Gastrocnemius medialis (tissue), 4 donors: ENCODE data around the gene DHRS12. TPM values are rescaled to one million over a fixed set of nuclear protein-coding genes. Genes with fewer than 3 reads are reported as not detected.
A peak's percentile ranks its signal among the peaks of the same experiment; 100 is the strongest.

Experiments used
- ATAC-seq, 2 donors: fragments of 150-250 bp; one replicate each; pipeline ENCODE4 v1.9.1; 2016
- DNase-seq, 2 donors: peaks; one replicate each; pipeline ENCODE4 v3.0.0-alpha.2; 2019
- H3K27ac ChIP-seq, 4 donors: fragments of 200-600 bp; sonication (generic); 1 replicate in 1 of 4; 2 replicates in 3 of 4; pipeline ENCODE4 v1.5.1; 2016 to 2018; ENCODE audit warnings: mild to moderate bottlenecking in 2 of 4, moderate library complexity in 1 of 4
- H3K27me3 ChIP-seq, 3 donors: fragments of 200-600 bp; sonication (generic) in 2 of 3; 1 replicate in 1 of 3; 2 replicates in 2 of 3; pipeline versions ENCODE4 v1.5.1 to v1.6.0; 2016 to 2019; ENCODE audit warnings: mild to moderate bottlenecking in 1 of 3, moderate library complexity in 1 of 3
- H3K36me3 ChIP-seq, 2 donors: fragments of 200-600 bp; sonication (generic) in 1 of 2; one replicate each; pipeline ENCODE4 v1.5.1; 2017 to 2018
- H3K4me1 ChIP-seq, 2 donors: fragments of 200-600 bp; sonication (generic) in 1 of 2; one replicate each; pipeline ENCODE4 v1.5.1; 2016 to 2017; ENCODE audit warnings: mild to moderate bottlenecking in 2 of 2
- H3K4me3 ChIP-seq, 4 donors: fragments of 200-600 bp; sonication (generic) in 3 of 4; 1 replicate in 1 of 4; 2 replicates in 3 of 4; pipeline ENCODE4 v1.5.1; 2016 to 2019; ENCODE audit warnings: mild to moderate bottlenecking in 2 of 4
- H3K9me3 ChIP-seq, 3 donors: fragments of 200-600 bp; sonication (generic) in 2 of 3; 1 replicate in 1 of 3; 2 replicates in 2 of 3; pipeline ENCODE4 v1.5.1; 2016 to 2019
- POLR2A ChIP-seq, 2 donors: fragments of 450-650 bp; IDR thresholded peaks; one replicate each; pipeline ENCODE4 v1.6.1; 2017; ENCODE audit warnings: antibody characterized with exemption in 2 of 2, mild to moderate bottlenecking in 2 of 2, moderate library complexity in 2 of 2
- in situ Hi-C, 4 donors: fragments of 200-750 bp; cut with MboI; loops; one replicate each; pipeline versions ENCODE4 v1.15.0 to v1.8.0; 2017; ENCODE audit warnings: low sequenced_read_pairs in 4 of 4
- intact Hi-C: fragments of 100-400 bp; cut with DNase I; formaldehyde crosslinking; loops from one replicate; pipeline ENCODE4 v1.15.1; 2023; ENCODE audit warnings: low total_unique reads
- total RNA-seq, 4 donors: library from RNA; depleted of rRNA; stranded (reverse); fragments of >200 nt; gene quantifications; one replicate each; pipeline versions ENCODE4 v1.1.0 to v1.2.3, GENCODE V29; 2016
- TF ChIP-seq, protein P1 (sequence below), 5 experiments: fragments of 450-650 bp in 3 of 5; fragments of 200-600 bp in 2 of 5; sonication (generic) in 2 of 5; IDR thresholded peaks in 4 of 5; conservative IDR thresholded peaks in 1 of 5; 1 replicate in 4 of 5; 2 replicates in 1 of 5; pipeline ENCODE4 v1.5.1; 2016 to 2019; ENCODE audit warnings: antibody characterized with exemption in 5 of 5, mild to moderate bottlenecking in 3 of 5, moderate library complexity in 3 of 5

Gene DHRS12
- total RNA-seq, 4 donors from 2014 or later: 1.8 to 6.0 (median 4.7) TPM

- Histone ChIP-seq H3K27ac (peak overlapping the region; percentile 89 to 100 (median 96)), H3K9me3 (no peaks in the 10 kb centered on the region), H3K4me1 (peaks cover 36 to 46% of the 10 kb centered on the region in 2 donors), H3K4me3 (peak overlapping the region in 1 of 4 donors; percentile 74), H3K36me3 (no peaks in the 10 kb centered on the region), H3K27me3 (no peaks in the 10 kb centered on the region)
- no peak for DNase-seq
- in situ Hi-C loops (loop anchor here in 3 of 4 donors (10.0 to 25.0 kb wide), 7 partner anchors 207 to 632 kb away; partner anchors contain the start of genes WDFY2 (in 3 of the 3), ALG11 (in 1 of the 3), ATP7B (in 1 of the 3) and NEK5 (in 1 of the 3)), intact Hi-C loops (loop anchor here (10.0 kb wide), 3 partner anchors 389 to 649 kb away; partner anchors contain the start of genes CKAP2, FAM124A and VPS36)
- ATAC-seq: no peak
- no peak for TF ChIP-seq POLR2A (IDR thresholded peaks at IDR 0.05)
- TF ChIP-seq, protein P1, sequence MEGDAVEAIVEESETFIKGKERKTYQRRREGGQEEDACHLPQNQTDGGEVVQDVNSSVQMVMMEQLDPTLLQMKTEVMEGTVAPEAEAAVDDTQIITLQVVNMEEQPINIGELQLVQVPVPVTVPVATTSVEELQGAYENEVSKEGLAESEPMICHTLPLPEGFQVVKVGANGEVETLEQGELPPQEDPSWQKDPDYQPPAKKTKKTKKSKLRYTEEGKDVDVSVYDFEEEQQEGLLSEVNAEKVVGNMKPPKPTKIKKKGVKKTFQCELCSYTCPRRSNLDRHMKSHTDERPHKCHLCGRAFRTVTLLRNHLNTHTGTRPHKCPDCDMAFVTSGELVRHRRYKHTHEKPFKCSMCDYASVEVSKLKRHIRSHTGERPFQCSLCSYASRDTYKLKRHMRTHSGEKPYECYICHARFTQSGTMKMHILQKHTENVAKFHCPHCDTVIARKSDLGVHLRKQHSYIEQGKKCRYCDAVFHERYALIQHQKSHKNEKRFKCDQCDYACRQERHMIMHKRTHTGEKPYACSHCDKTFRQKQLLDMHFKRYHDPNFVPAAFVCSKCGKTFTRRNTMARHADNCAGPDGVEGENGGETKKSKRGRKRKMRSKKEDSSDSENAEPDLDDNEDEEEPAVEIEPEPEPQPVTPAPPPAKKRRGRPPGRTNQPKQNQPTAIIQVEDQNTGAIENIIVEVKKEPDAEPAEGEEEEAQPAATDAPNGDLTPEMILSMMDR (IDR thresholded peaks at IDR 0.05 in 4 of 5, conservative IDR thresholded peaks at IDR 0.05 in 1 of 5): no peak
These were observed 1.4 kb upstream of the DHRS12 start for GRCh38 chr13:51805313-51805712.

DNA sequence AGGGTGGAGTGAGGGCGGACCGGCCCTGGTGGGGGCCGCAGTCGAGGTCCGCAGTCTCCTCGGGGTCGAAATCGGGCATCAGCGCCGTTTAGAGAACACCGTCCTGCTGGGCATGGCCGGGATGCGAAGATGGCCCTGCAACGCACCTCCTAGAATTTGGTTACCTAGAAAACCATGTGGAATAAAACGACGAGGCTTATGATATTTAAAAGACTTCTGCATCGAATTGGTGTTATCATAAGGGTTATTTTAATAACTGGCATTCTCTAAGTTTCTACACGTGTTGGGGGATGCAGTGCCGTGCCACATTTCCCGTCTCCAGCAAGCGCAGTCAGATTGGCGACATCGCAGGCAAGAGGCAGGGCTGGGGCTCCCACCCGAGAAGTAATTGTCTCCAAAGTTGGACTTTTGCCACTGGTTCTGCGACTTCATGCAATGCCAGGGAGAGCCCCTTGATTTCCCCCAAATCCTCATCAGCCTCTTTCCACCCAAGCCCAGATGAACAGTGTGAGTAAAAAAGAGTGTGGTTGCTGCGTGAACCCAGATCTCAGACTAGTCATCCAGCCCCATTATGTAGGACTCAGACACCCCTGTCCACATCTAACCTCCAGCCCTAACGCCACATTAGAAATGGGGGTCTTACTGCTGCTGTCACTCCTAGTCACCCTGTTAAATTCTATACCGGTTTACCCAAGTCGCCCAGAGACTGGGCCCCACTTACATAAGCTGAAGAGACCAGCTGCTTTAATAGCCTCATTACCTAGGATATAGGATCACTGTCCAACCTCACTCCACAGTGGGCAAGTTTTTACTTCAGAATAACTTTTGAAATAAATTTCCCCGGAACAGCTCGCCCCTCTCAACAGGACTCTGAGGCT, 571 bp upstream of the DHRS12 start:
- Histone ChIP-seq H3K4me1 (peaks cover 37 to 46% of the 10 kb centered on the region in 2 donors), H3K9me3 (no peaks in the 10 kb centered on the region), H3K27me3 (no peaks in the 10 kb centered on the region), H3K4me3 (peak overlapping the region; percentile 74 to 99 (median 86)), H3K36me3 (no peaks in the 10 kb centered on the region), H3K27ac (peak overlapping the region; percentile 89 to 100 (median 96))
- intact Hi-C loops: loop anchor here (1.0 to 10.0 kb wide), 5 partner anchors 351 to 1677 kb away; partner anchors contain the start of genes CKAP2, FAM124A, INTS6 and VPS36
- in situ Hi-C loops: loop anchor here in 3 of 4 donors (10.0 to 25.0 kb wide), 7 partner anchors 208 to 633 kb away; partner anchors contain the start of genes WDFY2 (in 3 of the 3), ALG11 (in 1 of the 3), ATP7B (in 1 of the 3) and NEK5 (in 1 of the 3)
- no peak for TF ChIP-seq POLR2A (IDR thresholded peaks at IDR 0.05)
- TF ChIP-seq, protein P1 (IDR thresholded peaks at IDR 0.05 in 4 of 5, conservative IDR thresholded peaks at IDR 0.05 in 1 of 5): no peak
- no peak for DNase-seq
- ATAC-seq: peak; percentile 13 to 14

GRCh38 chr13:51802631-51803418, 1.1 kb downstream of the DHRS12 start:
- H3K4me1 ChIP-seq: peaks cover 37 to 46% of the 10 kb centered on the region in 2 donors
- no peak for DNase-seq
- peak overlapping the region; percentile 89 to 100 (median 96) for H3K27ac ChIP-seq
- no peaks in the 10 kb centered on the region for H3K9me3 ChIP-seq
- peak overlapping the region; percentile 74 to 99 (median 86) for H3K4me3 ChIP-seq
- in situ Hi-C loops: loop anchor here in 3 of 4 donors (10.0 to 25.0 kb wide), 7 partner anchors 209 to 634 kb away; partner anchors contain the start of genes WDFY2 (in 3 of the 3), ALG11 (in 1 of the 3), ATP7B (in 1 of the 3) and NEK5 (in 1 of the 3)
- no peak for TF ChIP-seq POLR2A (IDR thresholded peaks at IDR 0.05)
- TF ChIP-seq, protein P1 (IDR thresholded peaks at IDR 0.05 in 4 of 5, conservative IDR thresholded peaks at IDR 0.05 in 1 of 5): no peak
- H3K27me3 ChIP-seq: no peaks in the 10 kb centered on the region
- intact Hi-C loops: loop anchor here (2.0 to 10.0 kb wide), 6 partner anchors 72 to 1676 kb away; partner anchors contain the start of genes CKAP2, FAM124A, VPS36 and WDFY2
- no peaks in the 10 kb centered on the region for H3K36me3 ChIP-seq
- no peak for ATAC-seq

GRCh38 chr13:51801631-51802099, 2.3 kb downstream of the DHRS12 start:
- ATAC-seq (no peak), DNase-seq (peak; percentile 53 to 61)
- Histone ChIP-seq H3K4me1 (peaks cover 37 to 46% of the 10 kb centered on the region in 2 donors), H3K36me3 (peaks cover 0 to 10% of the 10 kb centered on the region in 2 donors), H3K27ac (peak overlapping the region; percentile 89 to 100 (median 96)), H3K4me3 (no peak overlapping the region), H3K9me3 (no peaks in the 10 kb centered on the region), H3K27me3 (no peaks in the 10 kb centered on the region)
- in situ Hi-C loops: loop anchor here in 3 of 4 donors (10.0 to 25.0 kb wide), 7 partner anchors 211 to 636 kb away; partner anchors contain the start of genes WDFY2 (in 3 of the 3), ALG11 (in 1 of the 3), ATP7B (in 1 of the 3) and NEK5 (in 1 of the 3)
- TF ChIP-seq POLR2A (IDR thresholded peaks at IDR 0.05): no peak
- TF ChIP-seq, protein P1 (IDR thresholded peaks at IDR 0.05 in 4 of 5, conservative IDR thresholded peaks at IDR 0.05 in 1 of 5): no peak
- intact Hi-C loops: loop anchor here (2.0 to 10.0 kb wide), 6 partner anchors 71 to 1674 kb away; partner anchors contain the start of genes CKAP2, FAM124A, VPS36 and WDFY2
